Measurements from ENCODE around the gene TRERF1.
"Not testable (repeated sequence)": the region's sequence is repeated elsewhere in the genome, so short reads cannot be mapped to it uniquely, and the experiment has no call there.

TRERF1 gene

GRCh38 chr6:42332916-42333315, 118.8 kb downstream of the TRERF1 start:
- DNase-seq: no peak

- DNase-seq: no peak
Measured at GRCh38 chr6:42331019-42331418, 120.7 kb downstream of the TRERF1 start.

GRCh38 chr6:42326248-42326647, 125.5 kb downstream of the TRERF1 start:
- no peak for DNase-seq

GRCh38 chr6:42324656-42325324, 126.9 kb downstream of the TRERF1 start:
- not testable (repeated sequence) for DNase-seq

- no peak for DNase-seq
Measured at GRCh38 chr6:42322676-42323075, 129.1 kb downstream of the TRERF1 start.

- DNase-seq: no peak
Measured at GRCh38 chr6:42321976-42322375, 129.8 kb downstream of the TRERF1 start.

- DNase-seq: no peak
Measured at GRCh38 chr6:42320762-42321161, 131.0 kb downstream of the TRERF1 start.

GRCh38 chr6:42318480-42318879, 133.2 kb downstream of the TRERF1 start:
- DNase-seq: no peak

- no peak for DNase-seq
Measured at GRCh38 chr6:42316981-42317380, 134.7 kb downstream of the TRERF1 start.

- no peak for DNase-seq
Measured at GRCh38 chr6:42315991-42316970, 135.4 kb downstream of the TRERF1 start.

GRCh38 chr6:42315259-42315990, 136.3 kb downstream of the TRERF1 start:
- no peak for DNase-seq

- no peak for DNase-seq
Measured at GRCh38 chr6:42314571-42315258, 137.0 kb downstream of the TRERF1 start.

- DNase-seq: no peak
Measured at GRCh38 chr6:42313941-42314570, 137.7 kb downstream of the TRERF1 start.

GRCh38 chr6:42313038-42313437, 138.7 kb downstream of the TRERF1 start:
- DNase-seq: no peak

GRCh38 chr6:42307141-42307470, 144.6 kb downstream of the TRERF1 start:
- no peak for DNase-seq

- no peak for DNase-seq
Measured at GRCh38 chr6:42306439-42307140, 145.1 kb downstream of the TRERF1 start.

- DNase-seq: no peak
Measured at GRCh38 chr6:42304053-42304712, 147.5 kb downstream of the TRERF1 start.

- no peak for DNase-seq
Measured at GRCh38 chr6:42302411-42302810, 149.3 kb downstream of the TRERF1 start.

GRCh38 chr6:42301986-42302385, 149.7 kb downstream of the TRERF1 start:
- DNase-seq: no peak

- DNase-seq: no peak
Measured at GRCh38 chr6:42300701-42301100, 151.0 kb downstream of the TRERF1 start.

GRCh38 chr6:42300185-42300584, 151.5 kb downstream of the TRERF1 start:
- no peak for DNase-seq
